H1 (cell line): ENCODE data around the gene FNDC5. TPM values are rescaled to one million over a fixed set of nuclear protein-coding genes. Genes with fewer than 3 reads are reported as not detected.

ENCODE experiments used
- CTCF ChIA-PET: fragments of 300-600 bp; sonication (Branson Sonifier 250); formaldehyde crosslinking; loops from one replicate; lab custom pipeline; 2021; ENCODE audit not compliant: partially characterized antibody; lab: Charles Lee
- POLR2A ChIA-PET: fragments of 300-600 bp; sonication (Branson Sonifier 250); formaldehyde crosslinking; loops from one replicate; lab custom pipeline; 2021; ENCODE audit warnings: inconsistent platforms; ENCODE audit not compliant: partially characterized antibody; lab: Charles Lee
- DNase-seq, 2 experiments: peaks; one replicate each; pipeline versions ENCODE4 v3.0.0 to v3.0.0-alpha.2; 2010 to 2022; ENCODE audit warnings: low spot score in 2 of 2, low read depth in 1 of 2, mixed read lengths in 1 of 2
- FAIRE-seq: peaks from 2 replicates; lab custom pipeline; 2011; peaks lifted over from hg19 to GRCh38; lab: Jason Lieb, UNC
- H2AFZ ChIP-seq: 2 replicates; pipeline ENCODE4 v1.8.1; 2012; ENCODE audit warnings: low read length, inconsistent platforms
- H2AK5ac ChIP-seq: 2 replicates; pipeline ENCODE4 v1.6.1; 2013; ENCODE audit warnings: low read depth, low read length
- H2BK120ac ChIP-seq: replicated peaks from 2 replicates; pipeline ENCODE3; 2013; ENCODE audit warnings: low read depth, low read length, inconsistent platforms
- H2BK12ac ChIP-seq: 2 replicates; pipeline ENCODE4 v1.6.1; 2013; ENCODE audit warnings: low read depth, low read length
- H2BK15ac ChIP-seq: 2 replicates; pipeline ENCODE4 v1.6.1; 2013; ENCODE audit warnings: low read length
- H2BK20ac ChIP-seq: 2 replicates; pipeline ENCODE4 v1.6.1; 2013; ENCODE audit warnings: low read length
- H2BK5ac ChIP-seq: 2 replicates; pipeline ENCODE4 v1.6.1; 2013; ENCODE audit warnings: low read depth, low read length
- H3K14ac ChIP-seq: 2 replicates; pipeline ENCODE4 v1.6.1; 2013; ENCODE audit warnings: inconsistent platforms; ENCODE audit not compliant: insufficient read length
- H3K18ac ChIP-seq: 2 replicates; pipeline ENCODE4 v1.6.1; 2013; ENCODE audit warnings: low read length; ENCODE audit errors: extremely low read depth
- H3K23ac ChIP-seq: 2 replicates; pipeline ENCODE4 v1.6.1; 2013; ENCODE audit warnings: inconsistent platforms; ENCODE audit not compliant: insufficient read length
- H3K23me2 ChIP-seq: 2 replicates; pipeline ENCODE4 v1.6.1; 2013; ENCODE audit warnings: low read depth, low read length
- H3K27ac ChIP-seq: 2 replicates; pipeline ENCODE4 v1.6.1; 2011; ENCODE audit warnings: low read depth, low read length, inconsistent platforms
- H3K27me3 ChIP-seq, 4 experiments: replicated peaks in 1 of 4; 1 replicate in 1 of 4; 2 replicates in 3 of 4; pipeline versions ENCODE4 v1.6.1 to v1.8.1; 2011 to 2013; ENCODE audit warnings: low read length in 3 of 4, mild to moderate bottlenecking in 3 of 4, inconsistent platforms in 2 of 4, mixed read lengths in 2 of 4, moderate library complexity in 1 of 4; ENCODE audit not compliant: control insufficient read depth in 3 of 4, insufficient read depth in 3 of 4; ENCODE audit errors: extremely low read depth in 1 of 4
- H3K36me3 ChIP-seq, 4 experiments: 2 replicates each; pipeline versions ENCODE4 v1.6.1 to v1.8.1; 2011 to 2013; ENCODE audit warnings: mild to moderate bottlenecking in 4 of 4, low read length in 3 of 4, moderate library complexity in 2 of 4, control low read depth in 1 of 4, inconsistent platforms in 1 of 4; ENCODE audit not compliant: insufficient read depth in 4 of 4, control insufficient read depth in 2 of 4
- H3K4ac ChIP-seq: replicated peaks from 2 replicates; pipeline ENCODE3; 2013; ENCODE audit warnings: low read length, low read depth, mixed read lengths, inconsistent platforms; ENCODE audit not compliant: insufficient read length
- H3K4me1 ChIP-seq, 4 experiments: replicated peaks in 1 of 4; 1 replicate in 1 of 4; 2 replicates in 3 of 4; pipeline versions ENCODE4 v1.6.1 to v1.8.1; 2011 to 2013; ENCODE audit warnings: low read length in 3 of 4, inconsistent platforms in 2 of 4, mixed read lengths in 1 of 4; ENCODE audit not compliant: insufficient read depth in 4 of 4, control insufficient read depth in 3 of 4
- H3K4me2 ChIP-seq, 2 experiments: 2 replicates each; pipeline versions ENCODE4 v1.6.1 to v1.8.1; 2011 to 2013; ENCODE audit warnings: low read depth in 2 of 2, low read length in 2 of 2, control low read depth in 1 of 2, inconsistent platforms in 1 of 2, mild to moderate bottlenecking in 1 of 2; ENCODE audit not compliant: insufficient read depth in 1 of 2
- H3K4me3 ChIP-seq, 4 experiments: fragments of 200-600, 300-600 bp in 1 of 4; sonication (generic), shearing (Covaris generic), sonication (Bioruptor Twin) in 1 of 4; 2 replicates each; pipeline versions ENCODE4 v1.5.1 to v1.8.1; 2011 to 2016; ENCODE audit warnings: low read length in 4 of 4, low read depth in 3 of 4, control low read depth in 2 of 4, inconsistent platforms in 2 of 4, mild to moderate bottlenecking in 2 of 4, mixed read lengths in 1 of 4, moderate library complexity in 1 of 4; ENCODE audit not compliant: insufficient read depth in 2 of 4; ENCODE audit errors: extremely low read depth in 1 of 4
- H3K56ac ChIP-seq: replicated peaks from 2 replicates; pipeline ENCODE3; 2013; ENCODE audit warnings: low read depth, mild to moderate bottlenecking, mixed read lengths, low read length, inconsistent platforms; ENCODE audit not compliant: insufficient read length
- H3K79me1 ChIP-seq: 2 replicates; pipeline ENCODE4 v1.6.1; 2013; ENCODE audit warnings: low read depth, low read length, control low read depth
- H3K79me2 ChIP-seq, 2 experiments: 2 replicates each; pipeline versions ENCODE4 v1.6.1 to v1.8.1; 2012 to 2013; ENCODE audit warnings: low read length in 2 of 2, mild to moderate bottlenecking in 2 of 2, inconsistent platforms in 1 of 2; ENCODE audit not compliant: insufficient read depth in 2 of 2, control insufficient read depth in 1 of 2
- H3K9ac ChIP-seq, 4 experiments: replicated peaks in 1 of 4; 1 replicate in 1 of 4; 2 replicates in 3 of 4; pipeline versions ENCODE4 v1.6.1 to v1.8.1; 2011 to 2013; ENCODE audit warnings: low read depth in 3 of 4, low read length in 3 of 4, control low read depth in 2 of 4, mild to moderate bottlenecking in 2 of 4, moderate library complexity in 2 of 4, inconsistent platforms in 1 of 4; ENCODE audit errors: extremely low read depth in 1 of 4
- H3K9me3 ChIP-seq, 2 experiments: 2 replicates each; pipeline versions ENCODE4 v1.6.1 to v1.8.1; 2012 to 2013; ENCODE audit warnings: mild to moderate bottlenecking in 2 of 2, moderate library complexity in 2 of 2, control low read depth in 1 of 2, inconsistent platforms in 1 of 2, low read depth in 1 of 2, low read length in 1 of 2, mixed read lengths in 1 of 2; ENCODE audit not compliant: insufficient read depth in 2 of 2
- H4K20me1 ChIP-seq, 2 experiments: replicated peaks in 1 of 2; 2 replicates each; pipeline versions ENCODE3 to v1.8.1; 2011 to 2013; ENCODE audit warnings: inconsistent platforms in 2 of 2, low read length in 2 of 2, mild to moderate bottlenecking in 1 of 2; ENCODE audit not compliant: insufficient read depth in 2 of 2, control insufficient read depth in 1 of 2
- H4K5ac ChIP-seq: 2 replicates; pipeline ENCODE4 v1.6.1; 2013; ENCODE audit warnings: low read length, low read depth, mixed read lengths, inconsistent platforms; ENCODE audit not compliant: insufficient read length
- H4K8ac ChIP-seq: 2 replicates; pipeline ENCODE4 v1.8.0; 2013; ENCODE audit warnings: mild to moderate bottlenecking, moderate library complexity, low read length, inconsistent platforms; ENCODE audit not compliant: insufficient read depth; ENCODE audit errors: extremely low read depth
- H4K91ac ChIP-seq: replicated peaks from 2 replicates; pipeline ENCODE3; 2013; ENCODE audit warnings: low read length, mixed read lengths, inconsistent platforms; ENCODE audit not compliant: insufficient read length
- HDAC2 ChIP-seq, 2 experiments: fragments of 300-600 bp in 1 of 2; sonication (generic) in 1 of 2; IDR thresholded peaks; 2 replicates each; pipeline ENCODE4 v1.6.1; 2011 to 2012; ENCODE audit warnings: low read depth in 2 of 2, low read length in 2 of 2, mild to moderate bottlenecking in 2 of 2, moderate library complexity in 2 of 2, borderline replicate concordance in 1 of 2, inconsistent platforms in 1 of 2
- RFX5 ChIP-seq: IDR thresholded peaks from 2 replicates; pipeline ENCODE4 v1.6.1; 2011; ENCODE audit warnings: low read depth, low read length, improper control_type of control experiment, borderline replicate concordance
- SRF ChIP-seq: IDR thresholded peaks from 2 replicates; pipeline ENCODE4 v1.6.1; 2011; ENCODE audit warnings: mild to moderate bottlenecking, low read depth, low read length, moderate library complexity
- WGBS, 2 experiments: shearing (Covaris generic) in 1 of 2; methylation state at CpG; one replicate each; pipeline versions ENCODE4 v1.1.6 to v1.1.7; 2013 to 2015; ENCODE audit warnings: low lambda C conversion rate in 2 of 2, mixed read lengths in 2 of 2, inconsistent platforms in 1 of 2, low coverage in 1 of 2, missing lambda C conversion rate in 1 of 2; ENCODE audit not compliant: insufficient replicate concordance in 2 of 2, insufficient coverage in 1 of 2, insufficient read length in 1 of 2; ENCODE audit errors: extremely low coverage in 1 of 2, missing lambda C conversion rate in 1 of 2; 5-methylcytosine and 5-hydroxymethylcytosine counted together
- polyA plus RNA-seq, 7 experiments: library from polyadenylated mRNA; depleted of rRNA in 3 of 7; stranded (reverse) in 5 of 7; unstranded in 2 of 7; fragments of >200 nt in 5 of 7; fragments of 200-250 nt in 2 of 7; gene quantifications; 1 replicate in 5 of 7; 2 replicates in 1 of 7; 4 replicates in 1 of 7; pipeline versions ENCODE4 v1.2.1 to v1.2.3, GENCODE V29; 2011 to 2013; ENCODE audit warnings: missing spikeins in 2 of 7, mixed read lengths in 2 of 7
- total RNA-seq: library from RNA; stranded (reverse); fragmentation: NEBNext Ultra II Directional; extraction: Animal tissue kit (Norgen Biotek cat#: 25700); gene quantifications from 2 replicates; pipeline ENCODE4 v1.2.1, GENCODE V29; 2021

FNDC5 gene
- total and polyA plus RNA-seq, 2 of the 8 experiments (the other 6 are each of a cell fraction or from before 2014, with no cell fraction given) = 1.8 to 2.0 TPM

- Histone ChIP-seq H4K91ac (no peak overlapping the region), H3K4me3 (no peak overlapping the region), H3K27me3 (no peaks in the 10 kb centered on the region), H3K14ac (no peak overlapping the region), H3K4ac (no peak overlapping the region), H2BK15ac (no peak overlapping the region), H3K79me2 (no peaks in the 10 kb centered on the region), H2AK5ac (no peak overlapping the region), H3K36me3 (peaks cover 0 to 7% (median 0%) of the 10 kb centered on the region in 4 experiments; a peak in 4 of 8 replicates), H2AFZ (no peak overlapping the region), H3K4me1 (no peaks in the 10 kb centered on the region), H3K9me3 (no peaks in the 10 kb centered on the region), H3K27ac (no peak overlapping the region), H2BK12ac (no peak overlapping the region), H3K4me2 (no peak overlapping the region), H3K23me2 (no peaks in the 10 kb centered on the region), H3K23ac (no peak overlapping the region), H4K8ac (no peak overlapping the region), H4K5ac (no peak overlapping the region), H3K56ac (no peak overlapping the region), H2BK120ac (no peak overlapping the region), H2BK5ac (no peak overlapping the region), H3K79me1 (no peaks in the 10 kb centered on the region), H4K20me1 (peaks cover 0 to 2% of the 10 kb centered on the region in 2 experiments), H2BK20ac (no peak overlapping the region), H3K9ac (no peak overlapping the region), H3K18ac (no peak overlapping the region)
- ChIA-PET CTCF (interaction anchor here (0.5 to 1.9 kb wide), 3 partner anchors 8 to 294 kb away, joined by 3 to 8 read pairs (median 4); no protein-coding TSS in a partner anchor), POLR2A (interaction anchor here (1.0 to 1.7 kb wide), 4 partner anchors 8 to 46 kb away, joined by 3 to 6 read pairs (median 4); partner anchors contain the start of genes S100PBP and YARS1)
- FAIRE-seq (no peak), DNase-seq (no peak)
- no peak for TF ChIP-seq SRF
- no peak for TF ChIP-seq RFX5
- no peak for TF ChIP-seq HDAC2 (IDR thresholded peaks at IDR 0.05; ENCODE audit: borderline replicate concordance in 1 of 2, low read depth in 2 of 2, low read length in 2 of 2)
- WGBS, 2 experiments = 87% methylated on average over 4 of the region's 4 CpGs; no CpG with 5 or more reads in 1 of the 2 experiments
These were observed 7.4 kb downstream of the FNDC5 start for GRCh38 chr1:32863218-32863880.
